ENCODE data around the gene C15orf62.
A peak's percentile ranks its signal among the peaks of the same experiment; 100 is the strongest.

C15orf62 gene

GRCh38 chr15:40769274-40770146 is at the start of gene C15orf62:
C15orf62 (plus strand) TSS chr15:40769980; CDS start chr15:40770496, 516 bp downstream.
- peak; percentile 60 for DNase-seq

GRCh38 chr15:40721701-40722100 is 48.1 kb upstream of the C15orf62 start:
- DNase-seq = no peak

DNA sequence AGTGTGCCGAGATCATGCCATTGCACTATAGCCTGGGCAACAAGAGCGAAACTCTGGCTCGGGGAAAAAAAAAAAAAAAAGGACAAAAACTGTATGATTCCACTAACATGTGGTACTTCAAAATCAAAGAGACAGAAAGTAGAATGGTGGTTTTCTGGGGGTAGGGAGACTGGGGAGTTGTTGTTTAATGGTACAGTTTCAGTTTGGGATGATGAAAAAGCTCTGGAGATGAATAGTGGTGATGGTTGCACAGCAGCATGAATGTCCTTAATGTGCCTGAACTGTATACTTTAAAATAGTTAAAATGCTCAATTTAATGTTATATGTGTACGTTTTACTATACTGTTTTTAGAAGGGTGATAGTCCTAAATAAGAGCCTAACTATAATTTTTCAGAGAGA is 47.4 kb upstream of the C15orf62 start:
- DNase-seq = no peak

DNA sequence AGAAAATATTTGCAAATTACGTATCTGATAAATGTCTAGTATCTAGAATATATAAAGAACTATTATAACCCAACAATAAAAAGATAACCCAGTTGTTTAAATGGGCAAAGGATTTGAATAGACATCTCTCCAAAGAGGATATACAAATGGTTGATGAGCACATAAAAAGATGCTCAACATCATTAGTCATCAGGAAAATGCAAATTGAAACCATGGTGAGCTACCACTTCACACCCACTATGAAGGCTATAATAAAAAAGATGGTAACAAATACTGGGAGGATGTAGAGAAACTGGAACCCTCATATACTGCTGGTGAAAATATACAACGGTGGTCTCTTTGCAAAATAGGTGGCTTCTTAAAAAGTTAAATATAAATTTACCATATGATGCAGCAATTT is 46.8 kb upstream of the C15orf62 start:
- DNase-seq = no peak

DNA sequence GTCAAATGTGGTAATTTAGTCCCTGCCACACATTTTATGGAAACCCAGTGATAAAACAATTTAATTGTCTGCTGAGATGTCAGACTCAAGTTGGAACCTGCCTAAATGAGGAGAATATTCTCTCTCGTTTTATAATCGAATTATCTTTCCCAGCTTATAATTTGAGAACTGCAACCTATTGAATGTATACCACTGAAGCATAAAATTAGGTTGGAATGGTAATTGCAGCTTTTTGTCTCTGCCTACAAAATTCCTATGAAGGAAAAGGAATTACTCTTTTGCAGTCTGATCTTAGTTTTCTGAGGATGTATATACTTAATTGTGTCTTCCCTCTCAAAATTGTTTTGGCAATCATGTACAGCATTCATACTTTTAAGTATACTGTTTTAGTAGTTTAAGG is 45.9 kb upstream of the C15orf62 start:
- no peak for DNase-seq

GRCh38 chr15:40731034-40731433 is 38.7 kb upstream of the C15orf62 start:
- DNase-seq = no peak

DNA sequence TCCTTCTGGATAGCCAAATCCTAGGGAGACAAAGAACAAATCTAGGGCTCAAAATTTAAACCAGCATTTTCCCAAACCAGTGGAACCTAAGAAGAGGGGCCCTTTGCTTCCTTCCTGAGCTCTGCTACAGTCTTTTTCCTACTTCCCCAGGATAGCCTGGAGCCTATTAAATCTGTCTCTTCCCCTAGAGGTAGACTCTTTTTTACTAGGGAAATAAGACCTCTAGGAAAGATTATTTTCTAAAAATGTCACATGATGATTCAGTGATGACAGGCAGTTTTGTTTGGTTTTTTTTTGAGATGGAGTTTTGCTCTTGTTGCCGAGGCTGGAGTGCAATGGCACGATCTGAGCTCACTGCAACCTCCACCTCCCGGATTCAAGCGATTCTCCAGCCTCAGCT is 33.2 kb upstream of the C15orf62 start:
- no peak for DNase-seq

GRCh38 chr15:40737048-40737447 is 32.7 kb upstream of the C15orf62 start:
- no peak for DNase-seq

- DNase-seq = no peak
Observed at GRCh38 chr15:40739047-40739446, 30.7 kb upstream of the C15orf62 start.

DNA sequence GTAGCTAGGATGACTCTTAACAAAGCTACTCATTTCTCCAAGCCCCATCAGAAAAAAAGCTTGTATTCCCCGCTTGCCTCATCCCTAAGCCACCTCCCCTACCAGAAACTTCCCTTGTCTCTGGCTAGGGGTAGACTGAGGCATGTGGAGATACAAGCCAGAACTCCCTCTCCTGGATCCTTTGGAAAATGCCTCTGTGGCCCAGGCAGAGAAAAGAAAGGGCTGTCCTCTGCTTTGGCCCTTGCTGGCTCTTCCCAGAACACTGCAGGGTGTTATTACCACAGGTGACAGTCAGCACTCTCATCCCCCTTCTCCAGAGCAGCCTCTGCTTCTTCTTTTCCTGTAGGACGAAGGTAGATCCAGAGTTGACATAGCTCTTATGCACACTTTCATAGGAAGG is 29.9 kb upstream of the C15orf62 start:
- DNase-seq = no peak

DNA sequence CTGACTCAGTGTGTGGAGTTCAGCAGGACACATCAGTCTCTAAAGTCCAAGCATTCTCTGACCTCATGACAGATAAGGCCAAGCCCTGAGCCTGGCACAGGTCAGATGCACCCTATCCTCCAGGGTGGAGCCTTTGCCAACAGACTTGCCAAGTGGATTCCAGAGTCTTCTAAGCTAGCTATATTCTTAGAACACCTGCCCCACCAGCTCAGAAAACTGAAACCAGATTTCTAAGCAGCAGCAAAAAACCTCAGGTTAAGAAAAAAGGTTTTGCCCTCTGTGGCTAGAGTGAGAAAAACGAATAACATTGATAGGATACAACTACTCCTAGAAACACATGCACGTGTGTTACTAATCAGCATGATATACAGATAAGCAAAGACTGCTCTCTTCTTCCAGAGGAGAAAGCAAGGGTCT is 26.3 kb upstream of the C15orf62 start:
- DNase-seq = no peak

DNA sequence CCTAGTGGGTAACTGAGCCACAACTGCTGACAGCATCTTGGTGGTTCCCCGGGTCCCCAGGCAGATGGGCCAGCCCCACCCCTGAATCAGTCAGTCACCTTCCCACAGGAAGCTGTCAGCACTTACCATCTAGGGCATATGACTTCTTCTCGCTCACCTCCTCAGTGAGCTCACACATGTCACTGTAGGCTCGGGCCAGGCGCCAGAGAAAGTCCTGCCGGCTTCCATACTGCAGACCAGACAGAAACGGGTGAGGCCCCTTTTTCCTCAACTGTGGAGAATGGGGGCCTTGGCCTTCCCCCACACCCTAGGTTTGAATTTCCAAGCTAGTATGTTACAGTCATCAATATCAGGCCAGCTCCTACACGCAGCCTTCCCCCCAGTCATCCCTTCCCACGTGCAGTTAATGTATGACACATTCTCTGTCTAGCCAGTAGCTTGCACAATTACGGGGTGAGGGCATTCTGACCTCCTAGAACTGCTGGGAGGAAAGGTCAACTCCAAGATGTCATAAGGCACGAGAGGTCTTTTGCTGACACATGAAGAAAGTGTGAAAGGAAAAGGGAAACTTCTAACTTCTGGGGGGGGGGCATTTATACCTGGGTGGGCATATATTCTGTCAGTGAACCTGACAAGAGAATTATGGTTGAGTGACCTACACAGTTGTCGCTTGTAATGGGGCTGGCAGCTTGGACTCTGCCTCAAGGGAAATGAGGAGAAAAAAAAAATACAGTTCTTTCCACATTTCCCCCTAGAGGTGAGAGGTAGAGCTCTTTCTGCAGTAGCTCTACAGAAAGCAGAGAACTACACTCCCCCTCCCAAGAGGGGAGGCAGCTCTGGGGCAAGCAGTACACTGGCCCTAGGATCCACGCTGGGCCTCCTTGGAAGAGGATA is 25.6 kb upstream of the C15orf62 start:
- DNase-seq = peak; percentile 16

GRCh38 chr15:40744815-40745152 is 25.0 kb upstream of the C15orf62 start:
- peak; percentile 13 for DNase-seq

DNA sequence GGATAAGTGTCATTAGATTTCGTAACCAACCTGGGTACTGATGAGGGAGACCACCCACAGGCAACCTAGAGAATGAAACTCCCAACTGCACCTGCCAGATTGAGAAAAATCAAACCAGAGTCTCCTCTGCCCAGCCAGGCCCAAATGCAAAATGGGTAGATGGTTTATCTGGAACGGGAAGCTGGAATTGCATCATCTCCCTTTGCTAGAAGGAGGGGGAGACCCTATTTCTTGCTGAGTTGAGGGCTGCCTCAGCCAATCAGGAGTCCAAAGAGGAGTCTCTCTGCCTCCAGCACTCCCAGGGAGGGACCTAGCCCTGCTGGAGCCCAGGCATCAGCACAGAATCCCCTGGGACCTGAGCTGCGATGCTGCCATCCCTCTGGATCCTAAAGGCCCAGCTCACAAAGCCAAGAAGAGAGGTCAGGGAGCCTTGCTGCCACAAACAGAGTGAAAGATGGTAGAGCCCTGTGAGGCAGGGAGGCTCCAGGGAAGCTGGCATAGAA is 22.8 kb upstream of the C15orf62 start:
- no peak for DNase-seq

DNA sequence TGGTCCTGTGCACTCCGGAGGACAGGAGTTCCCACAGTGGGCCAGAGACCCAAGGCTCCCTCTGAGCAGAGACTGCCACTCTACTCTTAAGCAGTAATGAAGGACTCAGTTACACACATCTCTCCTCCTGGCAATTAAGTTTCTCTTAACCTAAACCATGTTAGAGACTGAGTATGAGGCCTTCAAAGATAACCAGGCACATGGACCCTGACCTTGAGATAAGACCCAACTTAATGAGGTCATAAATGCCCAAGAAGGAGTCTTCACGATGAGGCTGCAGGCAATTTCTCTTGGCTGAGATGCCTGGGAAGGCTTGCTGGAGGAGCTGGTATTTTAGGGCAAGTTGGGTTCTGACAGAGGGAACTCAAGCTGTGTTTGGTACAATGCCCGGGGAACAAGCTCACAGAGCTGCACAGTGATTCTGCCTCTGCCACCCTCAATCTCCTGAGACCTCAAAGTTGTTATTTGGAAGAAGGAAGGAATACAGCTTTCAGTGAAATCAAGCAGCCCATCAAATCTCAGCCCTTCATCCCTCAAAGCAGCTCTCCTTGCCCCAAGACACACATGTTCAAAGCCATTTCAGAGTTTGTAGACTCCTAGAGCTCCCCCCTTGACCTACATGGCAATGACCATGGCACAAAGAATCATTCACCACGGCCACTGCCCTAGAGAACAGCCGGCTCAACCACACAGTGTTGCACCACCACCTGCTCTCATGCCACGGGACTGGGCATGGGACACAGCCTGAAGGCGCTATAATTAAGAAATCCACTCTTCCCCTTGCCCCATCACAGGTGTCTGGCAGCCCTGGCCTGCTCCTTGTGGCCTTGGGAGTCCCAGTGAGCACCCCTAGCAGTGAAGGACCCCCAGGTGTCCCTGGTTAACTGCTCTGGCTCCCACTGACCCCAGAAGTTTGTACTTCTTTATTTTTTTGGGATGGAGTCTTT is 21.8 kb upstream of the C15orf62 start:
- no peak for DNase-seq

GRCh38 chr15:40749151-40749630 is 20.6 kb upstream of the C15orf62 start:
- DNase-seq = no peak

- no peak for DNase-seq
Observed at GRCh38 chr15:40750885-40751284, 18.9 kb upstream of the C15orf62 start.

DNA sequence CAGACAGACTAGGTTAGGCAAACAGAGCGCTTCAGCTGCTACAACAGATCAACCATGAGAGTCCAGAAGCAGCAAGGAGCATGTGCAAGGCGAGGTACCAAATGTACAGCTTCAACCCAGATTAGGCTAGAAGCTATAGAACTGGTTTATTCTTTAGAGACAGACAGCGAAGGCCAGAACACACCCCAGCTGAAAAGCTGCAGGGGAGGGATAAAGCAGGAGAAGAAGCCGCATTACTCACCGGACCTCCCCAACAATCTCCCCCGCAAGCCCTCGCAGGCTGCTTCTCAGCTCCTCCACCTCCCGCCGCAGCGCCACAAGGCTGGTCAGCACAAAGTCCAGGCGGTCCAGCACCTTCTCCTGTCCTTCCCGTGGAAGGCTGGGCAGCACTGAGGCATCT is 18.0 kb upstream of the C15orf62 start:
- DNase-seq = no peak

GRCh38 chr15:40754574-40754882 is 15.3 kb upstream of the C15orf62 start:
- no peak for DNase-seq

GRCh38 chr15:40754883-40755811 is 14.6 kb upstream of the C15orf62 start, which contains the start of gene RMDN3:
RMDN3 (minus strand) TSS chr15:40755254; CDS start chr15:40754783, 471 bp downstream.
- DNase-seq = peak; percentile 98

GRCh38 chr15:40755812-40756208 is 14.0 kb upstream of the C15orf62 start:
- no peak for DNase-seq

Measured in eye (tissue), 1 donor.